Activated effector memory CD4-positive, alpha-beta T cell treated with Interleukin-2 at 50 U/mL for 16 hours (primary cell): Measurements from ENCODE around the gene TACR1.

Experiments
- DNase-seq: peaks from one replicate; pipeline ENCODE4 v3.0.0-alpha.2; 2020

TACR1 gene

GRCh38 chr2:75006041-75006440 is 193.3 kb downstream of the TACR1 start:
- DNase-seq = no peak

- DNase-seq = no peak
Measured at GRCh38 chr2:75003773-75004172, 195.5 kb downstream of the TACR1 start.

DNA sequence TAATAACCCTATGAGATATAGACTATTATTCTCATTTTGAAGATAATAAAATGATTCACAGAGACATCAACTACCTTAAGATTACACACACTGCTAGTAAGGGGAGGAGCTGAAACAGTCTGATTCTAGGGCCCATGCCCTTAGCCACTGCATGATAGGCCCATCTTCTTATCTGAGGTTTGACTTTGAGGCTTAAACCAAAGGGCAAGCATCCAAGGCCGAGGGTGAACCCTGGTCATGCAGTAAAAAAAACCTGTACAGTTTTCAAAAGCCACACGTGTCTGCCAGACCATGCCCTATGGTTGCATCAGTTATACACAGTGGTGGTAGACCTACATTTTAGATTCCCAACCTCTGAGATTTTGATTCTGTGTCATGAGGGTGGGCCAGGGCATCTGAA is 196.0 kb downstream of the TACR1 start:
- DNase-seq = no peak

GRCh38 chr2:75002007-75002406 is 197.3 kb downstream of the TACR1 start:
- DNase-seq = no peak

- no peak for DNase-seq
Measured at GRCh38 chr2:74999468-74999867, 199.9 kb downstream of the TACR1 start.
